Activated T-cell treated with anti-CD3 and anti-CD28 coated beads for 48 hours (primary cell): ENCODE data around the gene PLA2G5.
"Not testable (repeated sequence)": the region's sequence is repeated elsewhere in the genome, so short reads cannot be mapped to it uniquely, and the experiment has no call there.

Source experiments
- DNase-seq: peaks from one replicate; pipeline ENCODE4 v3.0.0-alpha.2; 2020; ENCODE audit warnings: low read depth

The PLA2G5 gene

GRCh38 chr1:20069874-20070273 lies at the start of gene PLA2G5:
PLA2G5 (plus strand) TSS chr1:20070194; CDS start chr1:20084831, 14,637 bp downstream.
- no peak for DNase-seq

GRCh38 chr1:20028125-20028524 lies 41.9 kb upstream of the PLA2G5 start:
- no peak for DNase-seq

GRCh38 chr1:20028726-20029125 lies 41.3 kb upstream of the PLA2G5 start:
- no peak for DNase-seq

GRCh38 chr1:20029178-20029912 lies 40.6 kb upstream of the PLA2G5 start:
- no peak for DNase-seq

- DNase-seq = not testable (repeated sequence)
Observed at GRCh38 chr1:20030436-20031151, 39.4 kb upstream of the PLA2G5 start.

GRCh38 chr1:20031161-20031560 lies 38.8 kb upstream of the PLA2G5 start:
- DNase-seq = no peak

- DNase-seq = no peak
Observed at GRCh38 chr1:20031836-20032235, 38.2 kb upstream of the PLA2G5 start.

GRCh38 chr1:20032425-20032824 lies 37.6 kb upstream of the PLA2G5 start:
- DNase-seq = no peak

GRCh38 chr1:20033420-20033819 lies 36.6 kb upstream of the PLA2G5 start:
- no peak for DNase-seq

- no peak for DNase-seq
Observed at GRCh38 chr1:20035114-20035513, 34.9 kb upstream of the PLA2G5 start.

- no peak for DNase-seq
Observed at GRCh38 chr1:20037877-20038276, 32.1 kb upstream of the PLA2G5 start.

GRCh38 chr1:20047096-20047495 lies 22.9 kb upstream of the PLA2G5 start:
- no peak for DNase-seq

GRCh38 chr1:20048563-20048962 lies 21.4 kb upstream of the PLA2G5 start:
- no peak for DNase-seq

- DNase-seq = not testable (repeated sequence)
Observed at GRCh38 chr1:20049056-20049798, 20.8 kb upstream of the PLA2G5 start.

- DNase-seq = no peak
Observed at GRCh38 chr1:20051218-20051829, 18.7 kb upstream of the PLA2G5 start.

- DNase-seq = no peak
Observed at GRCh38 chr1:20052386-20052785, 17.6 kb upstream of the PLA2G5 start.

GRCh38 chr1:20057886-20058420 lies 12.0 kb upstream of the PLA2G5 start:
- no peak for DNase-seq

- DNase-seq = peak; percentile 35
Observed at GRCh38 chr1:20058531-20058930, 11.5 kb upstream of the PLA2G5 start.

- DNase-seq = no peak
Observed at GRCh38 chr1:20059847-20060246, 10.1 kb upstream of the PLA2G5 start.

GRCh38 chr1:20060791-20061190 lies 9.2 kb upstream of the PLA2G5 start:
- DNase-seq = not testable (repeated sequence)

GRCh38 chr1:20061866-20062265 lies 8.1 kb upstream of the PLA2G5 start:
- DNase-seq = no peak

- no peak for DNase-seq
Observed at GRCh38 chr1:20063861-20064292, 6.1 kb upstream of the PLA2G5 start.
